ENCODE results near the gene PSMC3.

PSMC3 gene

GRCh38 chr11:47415949-47416472 lies 10.2 kb downstream of the PSMC3 start:
- TF ChIP-seq CTCF (IDR thresholded peaks at IDR 0.05; ENCODE audit: extremely low read depth, insufficient read depth, missing control alignments), result no peak
- in situ Hi-C loops (cut with MboI; ENCODE audit: low pct_unique_long_range_greater_than_20kb, low sequenced_read_pairs, unreplicated experiment), result loop anchor here (25.0 kb wide), 1 partner anchor 696 kb away; no protein-coding TSS in a partner anchor
- no peak for DNase-seq (ENCODE audit: low spot score)

GRCh38 chr11:47415091-47415854 lies 11.0 kb downstream of the PSMC3 start:
- in situ Hi-C loops (cut with MboI; ENCODE audit: low pct_unique_long_range_greater_than_20kb, low sequenced_read_pairs, unreplicated experiment), result loop anchor here (25.0 kb wide), 1 partner anchor 697 kb away; no protein-coding TSS in a partner anchor
- no peak for TF ChIP-seq CTCF (IDR thresholded peaks at IDR 0.05; ENCODE audit: extremely low read depth, insufficient read depth, missing control alignments)
- no peak for DNase-seq (ENCODE audit: low spot score)

- no peak for DNase-seq (ENCODE audit: low spot score)
- in situ Hi-C loops (cut with MboI; ENCODE audit: low pct_unique_long_range_greater_than_20kb, low sequenced_read_pairs, unreplicated experiment), result loop anchor here (25.0 kb wide), 1 partner anchor 698 kb away; no protein-coding TSS in a partner anchor
Observed at GRCh38 chr11:47414685-47415070, 11.6 kb downstream of the PSMC3 start.

GRCh38 chr11:47413908-47414684 lies 12.1 kb downstream of the PSMC3 start:
- TF ChIP-seq CTCF (IDR thresholded peaks at IDR 0.05; ENCODE audit: extremely low read depth, insufficient read depth, missing control alignments), result no peak
- in situ Hi-C loops (cut with MboI; ENCODE audit: low pct_unique_long_range_greater_than_20kb, low sequenced_read_pairs, unreplicated experiment), result loop anchor here (25.0 kb wide), 1 partner anchor 698 kb away; no protein-coding TSS in a partner anchor
- DNase-seq (ENCODE audit: low spot score), result no peak

More at GRCh38 chr11:47414685-47415070, 11.6 kb downstream of the PSMC3 start:
- TF ChIP-seq CTCF (IDR thresholded peaks at IDR 0.05; ENCODE audit: extremely low read depth, insufficient read depth, missing control alignments), result no peak

- no peak for TF ChIP-seq CTCF (IDR thresholded peaks at IDR 0.05; ENCODE audit: extremely low read depth, insufficient read depth, missing control alignments)
- in situ Hi-C loops (cut with MboI; ENCODE audit: low pct_unique_long_range_greater_than_20kb, low sequenced_read_pairs, unreplicated experiment), result loop anchor here (25.0 kb wide), 1 partner anchor 699 kb away; no protein-coding TSS in a partner anchor
- DNase-seq (ENCODE audit: low spot score), result no peak
Observed at GRCh38 chr11:47413351-47413750, 12.9 kb downstream of the PSMC3 start.

Measured in GM13977 (cell line).